Middle frontal gyrus (tissue), 1 donor: ENCODE data around the gene BLID.

ENCODE experiments used
- DNase-seq: peaks from one replicate; pipeline ENCODE4 v3.0.0-alpha.2; 2015; ENCODE audit warnings: low spot score; ENCODE audit errors: extremely low spot score

BLID gene

DNA sequence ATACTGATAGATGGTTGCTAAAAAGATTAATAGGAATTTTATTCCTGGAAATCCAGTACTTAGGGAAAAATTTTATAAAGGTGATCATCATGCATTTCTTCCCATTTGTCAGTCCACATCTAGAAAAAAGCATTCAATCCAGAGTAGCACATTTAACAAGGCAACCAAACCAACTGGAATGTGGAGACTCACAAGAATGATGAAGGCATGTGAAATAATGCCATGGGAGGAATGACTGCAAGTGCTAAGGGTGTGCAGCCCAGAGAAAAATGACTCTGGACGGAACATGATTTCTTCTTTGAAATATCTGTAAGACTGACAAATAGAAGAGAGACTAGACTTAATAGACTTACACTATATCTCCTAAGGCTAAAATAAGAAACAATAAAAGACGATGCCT is 33.8 kb downstream of the BLID start:
- DNase-seq, result no peak

DNA sequence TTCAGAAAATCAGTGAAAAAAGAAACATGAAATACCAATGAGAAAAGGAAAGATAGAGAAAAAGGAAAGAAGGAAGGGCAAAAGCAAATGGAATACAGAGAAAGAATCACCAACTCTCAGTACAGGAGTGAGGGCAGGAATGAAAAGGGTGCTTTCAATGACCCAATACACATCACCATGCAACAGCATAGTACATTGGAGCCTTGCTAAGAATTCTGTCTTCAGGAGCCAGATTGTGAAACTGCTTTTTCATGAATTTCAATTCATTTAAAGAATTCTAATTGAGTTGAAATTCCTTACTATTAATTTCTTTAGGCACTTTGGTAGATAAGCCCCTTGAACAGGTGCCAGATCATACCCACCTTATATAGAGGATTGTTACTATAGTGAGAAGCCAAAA is 34.9 kb downstream of the BLID start:
- no peak for DNase-seq

DNA sequence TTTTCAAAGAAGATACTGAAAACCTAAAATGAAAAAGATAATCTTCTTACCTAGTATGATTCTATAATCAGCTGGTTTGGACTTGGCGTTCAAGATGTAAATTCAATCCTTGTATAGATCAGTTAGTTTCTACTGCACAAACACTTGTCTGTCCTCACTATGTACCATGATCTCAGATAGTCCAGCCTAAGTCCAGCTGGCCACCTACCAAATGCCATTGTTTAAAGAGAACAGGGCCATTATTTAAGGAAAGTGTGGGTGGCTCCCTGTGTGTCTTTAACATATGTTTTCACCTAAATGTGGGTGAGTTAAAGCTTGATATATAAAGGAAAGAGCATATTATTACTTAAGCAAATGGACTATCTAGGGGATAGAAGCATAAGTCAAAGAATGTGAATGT is 38.6 kb downstream of the BLID start:
- DNase-seq, result no peak

DNA sequence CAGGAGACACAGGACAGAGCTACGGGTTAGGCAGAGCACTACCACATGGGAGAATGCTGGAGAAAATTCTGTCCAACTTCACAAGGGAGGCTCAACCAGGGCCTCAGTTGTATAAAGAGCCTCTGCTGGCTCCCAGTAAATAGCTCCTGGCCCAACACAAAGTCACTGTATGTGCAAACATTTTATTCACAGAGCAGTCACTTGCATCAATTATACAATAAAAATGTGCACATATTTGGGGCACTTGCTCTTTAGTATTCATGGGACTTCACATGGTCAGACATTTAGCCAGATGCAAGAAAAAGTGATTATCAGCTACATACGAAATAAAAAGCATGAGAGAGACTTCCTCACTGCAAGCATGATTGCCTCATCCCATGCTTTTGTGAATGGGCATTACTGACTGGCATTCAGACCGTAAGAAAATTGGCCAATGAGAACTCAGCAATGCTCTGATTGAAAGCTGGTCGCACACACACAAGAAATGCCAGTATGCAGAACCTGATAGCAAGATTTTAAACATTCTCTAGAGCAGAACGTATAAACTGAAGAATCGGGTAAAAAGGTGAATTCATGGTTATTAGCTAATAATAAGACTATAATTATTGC is 39.4 kb downstream of the BLID start:
- no peak for DNase-seq

DNA sequence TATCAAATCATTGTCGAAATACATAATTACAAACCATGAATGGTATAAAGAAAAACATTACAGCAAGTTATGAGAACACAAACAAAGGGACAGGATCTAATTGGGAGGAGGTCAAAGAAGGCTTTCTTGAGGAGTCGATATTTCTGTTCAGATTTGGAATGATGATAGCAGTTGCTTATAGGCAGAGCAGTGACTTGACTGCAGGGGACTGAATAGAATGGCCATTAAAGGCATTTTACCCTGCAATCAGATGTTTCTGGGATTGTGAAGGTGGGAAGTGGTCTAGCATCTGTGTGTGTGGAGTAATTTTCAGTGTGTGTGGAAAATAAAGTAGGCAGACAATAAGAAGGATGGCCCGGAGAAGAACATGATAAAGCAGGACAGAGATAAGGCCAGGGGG is 41.0 kb downstream of the BLID start:
- no peak for DNase-seq

DNA sequence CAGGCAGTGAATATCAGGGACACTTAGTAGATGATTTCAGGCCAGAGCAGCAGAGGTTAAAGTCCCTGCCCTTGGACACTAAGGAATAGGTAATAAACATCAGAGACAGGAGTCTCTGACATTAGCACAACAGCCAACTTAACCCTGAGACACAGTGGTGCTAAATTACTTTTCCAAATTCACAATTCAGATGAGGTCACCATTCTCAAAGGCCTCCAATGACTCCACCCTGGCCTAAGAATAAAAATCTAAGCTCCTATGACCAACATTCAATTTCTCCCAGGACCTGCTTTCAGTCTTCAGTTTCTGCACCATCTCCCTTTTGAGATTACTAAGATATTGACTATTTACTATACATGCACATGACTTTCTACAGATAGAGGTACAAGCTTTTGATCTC is 42.0 kb downstream of the BLID start:
- no peak for DNase-seq

DNA sequence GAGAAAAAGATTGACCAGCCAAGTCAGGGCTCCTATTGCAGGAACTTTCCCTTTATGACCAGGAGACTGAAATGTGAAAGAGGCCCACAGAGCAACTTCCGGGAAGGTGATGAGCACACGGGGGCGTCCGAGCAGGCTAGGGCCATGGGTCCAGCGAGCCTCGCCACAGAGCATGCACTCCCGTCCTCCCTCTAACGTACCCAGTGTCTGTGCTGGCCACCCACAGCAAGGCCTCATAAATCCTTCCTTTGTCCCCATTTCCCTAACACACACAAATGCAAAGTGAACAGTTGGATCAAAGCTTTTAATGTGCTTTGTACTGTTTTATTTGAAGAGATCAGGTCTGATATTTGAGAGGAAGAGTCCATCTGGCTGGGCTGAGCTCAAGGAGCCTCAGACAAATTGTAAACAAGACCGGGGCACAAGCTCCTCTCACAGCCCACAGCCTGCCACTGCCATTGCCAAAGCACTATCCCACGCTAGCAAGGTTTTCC is 44.3 kb downstream of the BLID start:
- no peak for DNase-seq

DNA sequence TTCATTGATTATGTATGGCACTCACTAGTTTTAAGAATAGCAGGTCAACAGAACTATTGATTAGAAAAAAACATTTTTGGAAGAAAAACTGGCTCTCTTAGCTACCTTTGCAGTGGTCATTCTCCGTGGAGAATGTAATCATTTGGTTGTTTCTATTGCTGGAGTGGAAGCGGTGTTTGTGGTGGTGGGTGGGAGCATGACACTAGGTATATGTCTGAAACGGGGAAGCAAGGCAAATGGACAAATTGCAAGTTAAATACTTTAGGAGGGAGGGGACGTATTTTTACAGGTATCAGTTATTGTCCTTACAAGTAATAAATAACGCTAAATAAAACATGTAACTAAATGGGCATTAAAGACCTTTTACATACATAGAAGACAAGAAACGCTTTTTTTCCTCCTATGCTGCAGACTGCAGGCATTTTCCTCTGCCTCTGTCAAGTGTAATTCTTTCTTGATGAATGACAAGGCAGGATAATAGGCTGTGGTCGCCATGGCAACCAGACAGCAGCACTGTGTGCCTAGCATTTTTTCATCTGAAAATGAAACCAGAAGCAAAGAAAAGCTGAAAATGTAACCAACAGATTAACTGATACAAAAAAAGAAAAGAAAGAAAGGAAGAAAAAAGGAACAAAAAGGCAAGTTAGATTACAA is 46.2 kb downstream of the BLID start:
- DNase-seq, result peak; percentile 65

DNA sequence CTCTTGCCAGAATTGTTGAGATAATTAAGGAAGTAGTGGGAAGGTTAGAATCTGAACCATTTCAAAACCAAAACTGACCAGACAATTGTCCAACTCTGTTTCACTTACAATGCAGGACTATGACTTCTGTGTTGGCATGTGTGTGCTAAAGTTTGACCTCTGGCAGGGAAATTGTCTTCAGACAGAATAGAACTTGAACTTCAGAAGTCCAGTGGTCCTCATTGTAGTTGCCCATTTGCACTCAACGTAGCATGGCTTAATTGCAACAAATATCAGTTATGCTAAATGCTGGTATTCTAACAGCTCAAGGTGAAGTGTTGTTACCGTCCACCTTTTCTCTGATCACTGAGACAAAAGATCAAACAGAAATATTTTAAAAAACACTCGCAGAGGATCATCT is 47.2 kb downstream of the BLID start:
- DNase-seq, result no peak

DNA sequence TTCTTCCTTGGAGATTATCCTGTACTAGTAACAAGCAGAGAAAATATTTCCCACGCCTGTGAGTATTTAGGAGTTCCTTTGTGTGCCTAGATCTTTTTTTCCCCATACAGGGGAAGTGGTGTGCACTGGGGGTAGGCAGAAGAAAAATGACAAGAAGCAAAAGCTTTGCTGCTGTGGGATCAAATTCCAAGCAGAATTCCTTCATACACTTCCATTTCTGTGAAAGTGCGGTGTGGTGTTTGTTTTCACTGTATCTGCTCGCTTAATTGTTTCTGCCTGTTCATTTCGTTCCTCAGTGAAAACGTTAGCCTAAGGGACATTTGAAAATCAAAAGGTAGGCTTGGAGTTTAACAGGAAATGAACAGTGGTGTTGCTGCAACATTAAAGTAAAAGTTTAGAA is 47.9 kb downstream of the BLID start:
- DNase-seq, result no peak
